B cell (primary cell): ENCODE data around the gene NOVA1. TPM values are rescaled to one million over a fixed set of nuclear protein-coding genes. Genes with fewer than 3 reads are reported as not detected.

Experiments used
- ATAC-seq: fragments of 200-7000 bp; cut with Tn5 transposase; one replicate; pipeline ENCODE4 v1.10.0; 2021; ENCODE audit warnings: low read depth, mild to moderate bottlenecking, moderate number of reproducible peaks, moderate library complexity
- CTCF ChIA-PET: fragments of 350-600 bp; sonication (Branson Sonifier 250); formaldehyde crosslinking; loops from one replicate; lab custom pipeline; 2021; ENCODE audit warnings: antibody characterized with exemption, inconsistent platforms; lab: Charles Lee
- POLR2A ChIA-PET: fragments of 350-600 bp; sonication (Branson Sonifier 250); formaldehyde crosslinking; loops from one replicate; lab custom pipeline; 2021; ENCODE audit warnings: antibody characterized with exemption; lab: Charles Lee
- DNase-seq: peaks from one replicate; pipeline ENCODE4 v3.0.0; 2013
- H2AFZ ChIP-seq: 2 replicates; pipeline ENCODE4 v1.6.1; 2012; ENCODE audit warnings: mild to moderate bottlenecking, low read depth, low read length; ENCODE audit not compliant: insufficient read depth, poor library complexity, severe bottlenecking
- H3K27ac ChIP-seq, 2 donors: 1 replicate in 1 of 2; 2 replicates in 1 of 2; pipeline ENCODE4 v1.5.1; 2012 to 2013; ENCODE audit warnings: low read length in 2 of 2, mild to moderate bottlenecking in 2 of 2, moderate library complexity in 1 of 2
- H3K27me3 ChIP-seq, 4 experiments: fragments of 200-600 bp in 1 of 4; sonication (generic) in 1 of 4; replicated peaks in 1 of 4; 1 replicate in 2 of 4; 2 replicates in 2 of 4; pipeline versions ENCODE4 v1.6.1 to v1.7.0; 2013 to 2016; ENCODE audit warnings: low read length in 3 of 4, mild to moderate bottlenecking in 2 of 4, mixed read lengths in 1 of 4, moderate library complexity in 1 of 4; ENCODE audit not compliant: insufficient read depth in 4 of 4, control insufficient read depth in 3 of 4; ENCODE audit errors: control extremely low read depth in 1 of 4
- H3K36me3 ChIP-seq, 2 experiments: replicated peaks in 1 of 2; 1 replicate in 1 of 2; 2 replicates in 1 of 2; pipeline versions ENCODE4 v1.6.1 to v1.7.1; 2013; ENCODE audit warnings: low read length in 1 of 2; ENCODE audit not compliant: insufficient read depth in 2 of 2, control insufficient read depth in 1 of 2; ENCODE audit errors: control extremely low read depth in 1 of 2, extremely low read depth in 1 of 2
- H3K4me1 ChIP-seq, 2 donors: fragments of 200-600 bp in 1 of 2; sonication (generic) in 1 of 2; 1 replicate in 1 of 2; 2 replicates in 1 of 2; pipeline versions ENCODE4 v1.5.1 to v1.6.1; 2013 to 2017; ENCODE audit warnings: low read length in 2 of 2; ENCODE audit not compliant: control insufficient read depth in 2 of 2, insufficient read depth in 2 of 2
- H3K4me2 ChIP-seq: replicated peaks from 2 replicates; pipeline ENCODE3; 2012; ENCODE audit warnings: mild to moderate bottlenecking, low read depth, low read length; ENCODE audit not compliant: poor library complexity, severe bottlenecking
- H3K4me3 ChIP-seq, 5 experiments: fragments of 200-600 bp in 1 of 5; sonication (generic) in 1 of 5; 1 replicate in 3 of 5; 2 replicates in 2 of 5; pipeline versions ENCODE4 v1.5.1 to v1.7.0; 2011 to 2016; ENCODE audit warnings: low read length in 4 of 5, mild to moderate bottlenecking in 4 of 5, low read depth in 2 of 5, control low read depth in 1 of 5, moderate library complexity in 1 of 5; ENCODE audit not compliant: insufficient read depth in 1 of 5; ENCODE audit errors: control extremely low read depth in 1 of 5, extremely low read depth in 1 of 5
- H3K79me2 ChIP-seq: fragments of 200-600 bp; sonication (generic); one replicate; pipeline ENCODE4 v1.6.0; 2016; ENCODE audit warnings: low read length; ENCODE audit not compliant: control insufficient read depth, insufficient read depth
- H3K9ac ChIP-seq: fragments of 200-600 bp; sonication (generic); 2 replicates; pipeline ENCODE4 v1.6.1; 2017; ENCODE audit warnings: mild to moderate bottlenecking, low read length, moderate library complexity
- H3K9me3 ChIP-seq, 3 donors: one replicate each; pipeline versions ENCODE4 v1.6.1 to v1.7.1; 2013; ENCODE audit warnings: low read length in 2 of 3; ENCODE audit not compliant: control insufficient read depth in 2 of 3, insufficient read depth in 1 of 3; ENCODE audit errors: control extremely low read depth in 1 of 3
- H4K20me1 ChIP-seq: 2 replicates; pipeline ENCODE4 v1.6.0; 2012; ENCODE audit warnings: mild to moderate bottlenecking, low read length; ENCODE audit not compliant: insufficient read depth, control insufficient read depth, poor library complexity, severe bottlenecking
- H3K27ac Mint-ChIP-seq: one replicate; pipeline ENCODE4 v1.8.0; 2021; ENCODE audit warnings: mixed read lengths
- H3K27me3 Mint-ChIP-seq: one replicate; pipeline ENCODE4 v1.8.0; 2021; ENCODE audit warnings: mixed read lengths
- H3K4me1 Mint-ChIP-seq: one replicate; pipeline ENCODE4 v1.8.0; 2021; ENCODE audit warnings: mixed read lengths
- H3K4me3 Mint-ChIP-seq: one replicate; pipeline ENCODE4 v1.8.0; 2021; ENCODE audit warnings: mixed read lengths
- H3K9me3 Mint-ChIP-seq: one replicate; pipeline ENCODE4 v1.8.0; 2022; ENCODE audit warnings: mixed read lengths; ENCODE audit not compliant: insufficient read depth
- CTCF ChIP-seq: fragments of 200-600 bp; IDR thresholded peaks from one replicate; pipeline ENCODE4 v1.8.0; 2022; ENCODE audit warnings: antibody characterized with exemption, mild to moderate bottlenecking
- EZH2 ChIP-seq: IDR thresholded peaks from 2 replicates; pipeline ENCODE4 v1.6.1; 2012; ENCODE audit warnings: borderline replicate concordance, low read depth, mild to moderate bottlenecking, moderate library complexity, low read length; ENCODE audit not compliant: insufficient read depth, poor library complexity, severe bottlenecking
- WGBS: methylation state at CpG from one replicate; pipeline ENCODE4 v1.1.5; 2013; ENCODE audit warnings: missing lambda C conversion rate; ENCODE audit not compliant: insufficient coverage; 5-methylcytosine and 5-hydroxymethylcytosine counted together
- intact Hi-C: fragments of 100-400 bp; cut with micrococcal nuclease; formaldehyde crosslinking; loops from one replicate; pipeline ENCODE4 v1.10.0; 2022
- polyA plus RNA-seq: library from polyadenylated mRNA; depleted of rRNA; stranded (reverse); fragments of >200 nt; gene quantifications from 2 replicates; pipeline ENCODE4 v1.2.3, GENCODE V29; 2012
- total RNA-seq, 2 donors: library from RNA; stranded (reverse); fragments of 120-200 nt in 1 of 2; gene quantifications; 1 replicate in 1 of 2; 2 replicates in 1 of 2; pipeline versions ENCODE4 v1.2.3 to v1.2.4, GENCODE V29; 2013 to 2022

Gene NOVA1
- total and polyA plus RNA-seq, 2 donors (not counting 1 experiment from before 2014, with no cell fraction given): not detected

- Histone ChIP-seq H3K36me3 (no peaks in the 10 kb centered on the region), H2AFZ (no peak overlapping the region), H3K27ac (no peak overlapping the region), H4K20me1 (no peaks in the 10 kb centered on the region), H3K4me3 (no peak overlapping the region), H3K4me1 (no peaks in the 10 kb centered on the region), H3K4me2 (no peak overlapping the region), H3K27me3 (no peaks in the 10 kb centered on the region), H3K79me2 (no peaks in the 10 kb centered on the region), H3K9me3 (no peaks in the 10 kb centered on the region), H3K9ac (no peak overlapping the region)
- H3K4me3 Mint-ChIP-seq: no peak overlapping the region
- H3K27me3 Mint-ChIP-seq: no peaks in the 10 kb centered on the region
- DNase-seq: no peak
- POLR2A ChIA-PET: no interaction called here
- intact Hi-C loops: no loop called here
- CTCF ChIA-PET: no interaction called here
- no peak for ATAC-seq
- no peak overlapping the region for H3K27ac Mint-ChIP-seq
- H3K9me3 Mint-ChIP-seq: peaks cover 2% of the 10 kb centered on the region
- TF ChIP-seq EZH2 (no peak), CTCF (no peak)
- H3K4me1 Mint-ChIP-seq: no peaks in the 10 kb centered on the region
Measured at GRCh38 chr14:26414926-26415325, 182.9 kb downstream of the NOVA1 start.

GRCh38 chr14:26414103-26414502 is 183.7 kb downstream of the NOVA1 start:
- intact Hi-C loops: no loop called here
- ATAC-seq (no peak), DNase-seq (no peak)
- Mint-ChIP-seq H3K27me3 (no peaks in the 10 kb centered on the region), H3K4me1 (no peaks in the 10 kb centered on the region), H3K9me3 (no peaks in the 10 kb centered on the region), H3K4me3 (no peak overlapping the region), H3K27ac (no peak overlapping the region)
- no peak overlapping the region for H2AFZ ChIP-seq
- ChIA-PET CTCF (no interaction called here), POLR2A (no interaction called here)
- no peak for TF ChIP-seq EZH2
- no peak for TF ChIP-seq CTCF
- H3K27ac ChIP-seq: no peak overlapping the region
- no peak overlapping the region for H3K4me3 ChIP-seq
- no peaks in the 10 kb centered on the region for H3K36me3 ChIP-seq
- WGBS: no CpG with 5 or more reads among the region's 1 CpG
- H3K79me2 ChIP-seq: no peaks in the 10 kb centered on the region
- no peaks in the 10 kb centered on the region for H3K27me3 ChIP-seq
- H3K4me1 ChIP-seq: no peaks in the 10 kb centered on the region
- H3K9ac ChIP-seq: no peak overlapping the region
- H4K20me1 ChIP-seq: no peaks in the 10 kb centered on the region
- H3K4me2 ChIP-seq: no peak overlapping the region
- no peaks in the 10 kb centered on the region for H3K9me3 ChIP-seq
